Measurements from ENCODE around the gene DMTF1.
A peak's percentile ranks its signal among the peaks of the same experiment; 100 is the strongest.

Gene DMTF1

GRCh38 chr7:87146740-87147386, 5.4 kb upstream of the DMTF1 start:
- DNase-seq: no peak

- no peak for DNase-seq
These were observed 4.8 kb upstream of the DMTF1 start for GRCh38 chr7:87147500-87147899.

GRCh38 chr7:87148332-87148955, 3.8 kb upstream of the DMTF1 start:
- DNase-seq: peak; percentile 8 to 54 (median 33)

GRCh38 chr7:87151002-87151728, 1.1 kb upstream of the DMTF1 start:
- no peak for DNase-seq

- no peak for DNase-seq
These were observed 533 bp upstream of the DMTF1 start for GRCh38 chr7:87151729-87152111.

GRCh38 chr7:87152897-87153641, 816 bp downstream of the DMTF1 start:
- DNase-seq: peak; percentile 42 to 61 (median 53)

- no peak for DNase-seq
These were observed 1.9 kb downstream of the DMTF1 start for GRCh38 chr7:87154166-87154565.

GRCh38 chr7:87154569-87154968, 2.3 kb downstream of the DMTF1 start:
- no peak for DNase-seq

GRCh38 chr7:87155788-87156187, 3.5 kb downstream of the DMTF1 start:
- DNase-seq: no peak

- DNase-seq: no peak
These were observed 4.5 kb downstream of the DMTF1 start for GRCh38 chr7:87156709-87157108.

- no peak for DNase-seq
These were observed 7.3 kb downstream of the DMTF1 start for GRCh38 chr7:87159538-87159937.

GRCh38 chr7:87164433-87164832, 12.2 kb downstream of the DMTF1 start:
- no peak for DNase-seq

- no peak for DNase-seq
These were observed 18.6 kb downstream of the DMTF1 start for GRCh38 chr7:87170828-87171227.

- DNase-seq: no peak
These were observed 19.2 kb downstream of the DMTF1 start for GRCh38 chr7:87171282-87171934.

GRCh38 chr7:87173471-87173870, 21.2 kb downstream of the DMTF1 start:
- DNase-seq: no peak

GRCh38 chr7:87178320-87178719, 26.1 kb downstream of the DMTF1 start:
- no peak for DNase-seq

GRCh38 chr7:87179180-87179579, 26.9 kb downstream of the DMTF1 start:
- no peak for DNase-seq

- DNase-seq: no peak
These were observed 34.9 kb downstream of the DMTF1 start for GRCh38 chr7:87187120-87187519.

- no peak for DNase-seq
These were observed 36.7 kb downstream of the DMTF1 start for GRCh38 chr7:87188930-87189329.

GRCh38 chr7:87190783-87191182, 38.5 kb downstream of the DMTF1 start:
- DNase-seq: no peak

GRCh38 chr7:87192784-87193487, 40.7 kb downstream of the DMTF1 start:
- DNase-seq: no peak

GRCh38 chr7:87193912-87194311, 41.7 kb downstream of the DMTF1 start:
- no peak for DNase-seq

All from suppressor macrophage (primary cell).